GM18520 (cell line): ENCODE results near the gene ITPA.

Source experiments
- ATAC-seq: cut with Tn5 transposase; IDR thresholded peaks from one replicate; pipeline ENCODE4 v1.9.1; 2021; ENCODE audit not compliant: unreplicated experiment

Gene ITPA

DNA sequence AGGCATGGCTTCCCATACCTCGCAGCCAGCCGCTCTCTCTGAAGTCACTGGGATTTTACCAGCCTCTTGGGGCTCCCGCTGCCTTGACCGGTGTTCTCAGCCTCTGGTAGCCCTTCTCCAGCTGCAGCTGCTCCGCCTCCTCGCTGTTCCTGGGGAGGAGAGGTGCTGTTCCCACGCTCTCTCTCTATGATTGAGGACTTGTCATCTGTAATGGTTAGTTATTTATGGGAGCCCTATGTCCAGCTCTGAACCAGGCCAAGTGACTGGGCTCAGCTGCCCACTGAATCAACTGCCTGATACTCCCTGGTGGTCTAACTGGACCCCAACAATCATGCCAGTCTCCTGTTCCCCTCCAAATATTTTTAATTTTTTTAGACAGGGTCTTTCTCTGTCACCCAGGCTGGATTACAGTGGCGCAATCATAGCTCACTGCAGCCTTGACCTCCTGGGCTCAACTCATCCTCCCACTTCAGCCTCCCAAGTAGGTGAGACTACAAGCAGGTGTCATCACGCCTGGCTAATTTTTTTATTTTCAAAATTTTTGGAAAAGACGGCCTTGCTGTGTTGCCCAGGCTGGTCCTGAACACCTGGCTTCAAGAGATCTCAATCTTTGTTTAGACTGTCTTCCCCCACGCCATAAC lies 34.5 kb downstream of the ITPA start:
- ATAC-seq, result no peak

DNA sequence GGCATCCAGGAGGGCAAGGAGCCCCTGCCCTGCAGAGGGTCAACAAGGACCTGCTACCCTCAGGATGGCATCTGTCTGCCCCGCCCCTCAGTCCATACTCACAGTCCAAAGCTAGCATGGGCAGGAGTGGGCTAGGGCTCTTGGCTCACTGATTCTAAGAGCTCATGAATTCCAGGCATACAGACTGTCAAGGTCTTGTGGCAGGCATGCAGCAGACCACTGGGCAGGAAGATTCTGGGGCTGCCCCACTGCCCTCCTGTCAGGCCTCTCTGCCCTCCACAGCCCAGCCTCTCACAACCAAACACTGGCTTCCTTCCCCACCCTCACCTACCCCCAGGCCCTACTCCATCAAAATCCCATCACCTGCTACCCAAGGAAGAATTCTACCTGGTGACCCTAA lies 35.3 kb downstream of the ITPA start:
- ATAC-seq, result no peak

- ATAC-seq, result no peak
These were observed 35.9 kb downstream of the ITPA start for GRCh38 chr20:3245156-3245555.

- no peak for ATAC-seq
These were observed 36.4 kb downstream of the ITPA start for GRCh38 chr20:3245711-3246110.

DNA sequence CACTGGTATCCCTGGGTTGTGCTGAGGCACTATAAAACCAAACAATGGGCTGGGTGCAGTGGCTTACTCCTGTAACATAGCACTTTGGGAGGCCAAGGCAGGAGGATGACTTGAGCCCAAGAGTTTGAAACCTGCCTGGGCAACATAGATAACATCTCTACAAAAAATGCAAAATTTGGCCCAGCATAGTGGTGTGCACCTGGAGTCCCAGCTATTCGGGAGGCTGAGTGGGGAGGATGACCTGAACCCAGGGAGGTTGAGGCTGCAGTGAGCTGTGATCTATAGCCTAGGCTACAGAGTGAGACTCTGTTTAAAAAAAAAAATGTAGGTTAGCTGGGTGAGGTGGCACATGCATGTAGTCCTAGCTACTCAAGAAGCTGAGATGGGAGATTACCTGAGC lies 37.4 kb downstream of the ITPA start:
- no peak for ATAC-seq

- no peak for ATAC-seq
These were observed 38.3 kb downstream of the ITPA start for GRCh38 chr20:3247638-3248037.

DNA sequence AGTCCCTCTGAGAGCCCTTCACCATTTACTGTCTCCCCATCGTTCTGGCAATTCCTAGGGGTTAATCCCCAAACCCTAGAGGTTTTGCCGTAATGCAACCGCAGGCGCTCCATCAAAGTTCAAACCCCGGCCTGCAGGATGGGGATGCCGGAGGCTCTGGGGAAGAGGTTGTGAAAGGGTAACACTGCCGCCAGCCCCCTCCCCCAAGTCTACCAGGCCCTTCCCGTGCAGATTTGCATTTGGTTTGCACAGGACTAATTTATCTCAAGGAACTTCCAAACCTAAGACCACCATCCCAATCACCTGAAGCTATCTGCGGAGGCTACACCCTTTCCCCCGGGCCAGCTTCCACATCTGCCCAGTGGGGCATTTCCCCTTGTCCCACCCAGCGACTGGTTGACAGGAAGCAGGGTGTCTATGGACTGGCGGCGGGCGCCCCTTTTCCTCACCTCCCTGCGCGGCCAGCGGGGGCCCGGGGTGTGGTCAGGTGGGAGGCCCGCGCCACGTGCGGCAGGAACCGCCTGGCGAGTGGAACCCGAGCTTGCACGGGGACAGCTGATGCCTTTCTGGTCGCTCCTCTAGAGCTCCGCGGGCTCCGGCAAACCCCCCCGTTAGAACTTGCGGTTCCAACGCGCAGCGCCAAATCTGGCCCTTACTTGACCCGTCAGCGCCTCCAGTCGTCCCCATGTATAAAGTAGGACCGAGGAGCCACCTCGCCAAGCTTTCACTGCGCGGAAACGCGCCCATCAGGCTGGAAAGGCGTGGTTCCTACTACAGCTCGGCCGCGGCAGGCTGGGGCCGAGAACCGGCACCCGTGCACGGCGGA lies 39.1 kb downstream of the ITPA start:
- no peak for ATAC-seq

GRCh38 chr20:3248993-3249347 lies 39.7 kb downstream of the ITPA start:
- no peak for ATAC-seq

GRCh38 chr20:3250091-3250504 lies 40.8 kb downstream of the ITPA start:
- no peak for ATAC-seq

DNA sequence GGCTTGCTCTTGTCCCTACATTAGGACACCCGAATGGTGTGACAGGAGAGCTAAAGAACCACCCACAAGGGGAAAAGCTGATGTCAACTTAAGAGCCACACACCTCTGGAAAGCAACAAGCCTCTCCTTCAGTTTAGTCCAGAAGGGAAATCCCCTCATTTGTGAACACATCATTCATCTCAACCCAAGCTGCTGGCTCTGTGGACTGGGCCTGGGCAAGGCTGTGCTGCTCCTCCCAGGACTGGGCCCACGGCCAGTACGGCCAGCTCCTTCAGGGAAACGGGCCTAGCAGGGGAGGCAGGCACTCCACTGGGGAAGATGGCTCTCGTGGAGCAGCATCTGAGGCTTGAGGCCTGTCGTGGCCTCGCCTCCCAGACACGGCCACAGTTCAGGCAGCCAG lies 42.5 kb downstream of the ITPA start:
- ATAC-seq, result no peak

- no peak for ATAC-seq
These were observed 46.4 kb downstream of the ITPA start for GRCh38 chr20:3255728-3256127.

GRCh38 chr20:3258429-3258828 lies 49.1 kb downstream of the ITPA start:
- no peak for ATAC-seq

DNA sequence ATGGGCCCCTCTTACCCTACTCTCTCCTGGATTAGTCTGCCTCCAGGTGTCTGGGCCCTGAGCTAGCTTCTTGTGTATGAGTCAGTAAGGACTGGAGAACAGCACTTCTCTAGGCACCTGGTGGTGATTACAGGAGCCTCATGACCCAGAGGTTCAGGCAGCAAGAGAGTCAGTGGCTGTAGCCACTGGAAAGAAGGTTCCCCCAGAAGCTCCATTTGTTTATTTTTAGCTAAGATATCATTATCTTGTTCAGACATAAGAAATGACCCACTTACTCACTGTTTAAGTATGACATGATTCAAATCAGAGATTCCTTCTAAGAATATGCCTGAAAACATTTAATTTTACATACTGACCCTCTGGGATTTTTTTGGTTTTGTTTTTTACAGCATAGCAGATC lies 53.3 kb downstream of the ITPA start:
- no peak for ATAC-seq

- no peak for ATAC-seq
These were observed 60.8 kb downstream of the ITPA start for GRCh38 chr20:3270051-3270450.

DNA sequence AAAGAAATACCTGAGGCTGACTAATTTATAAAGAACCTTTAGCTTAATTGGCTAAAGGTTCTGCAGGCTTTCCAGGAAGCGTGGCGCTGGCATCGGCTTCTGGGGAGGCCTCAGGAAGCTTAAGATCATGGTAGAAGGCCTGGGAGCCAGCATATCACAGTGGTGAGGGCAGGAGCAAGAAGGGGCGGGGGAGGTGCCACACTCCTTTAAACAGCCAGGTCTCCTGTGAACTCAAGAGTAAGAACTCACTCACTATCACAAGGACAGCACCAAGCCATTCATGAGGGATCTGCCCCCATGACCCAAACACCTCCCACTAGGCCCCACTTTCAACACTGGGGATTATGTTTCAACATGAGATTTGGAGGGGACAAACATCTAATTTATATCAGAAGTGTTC lies 64.1 kb downstream of the ITPA start:
- no peak for ATAC-seq
